ENCODE data around the gene SPRY1.

- TF ChIP-seq CTCF (IDR thresholded peaks at IDR 0.05) = no peak
- TF ChIP-seq MYC (IDR thresholded peaks at IDR 0.05; ENCODE audit: borderline replicate concordance, low read length) = no peak
- no peak for TF ChIP-seq POLR2A (IDR thresholded peaks at IDR 0.05; ENCODE audit: low read length)
- no peak for TF ChIP-seq CEBPB (IDR thresholded peaks at IDR 0.05)
- TF ChIP-seq BHLHE40 (IDR thresholded peaks at IDR 0.05; ENCODE audit: low read depth, low read length) = no peak
- TF ChIP-seq, protein P1, sequence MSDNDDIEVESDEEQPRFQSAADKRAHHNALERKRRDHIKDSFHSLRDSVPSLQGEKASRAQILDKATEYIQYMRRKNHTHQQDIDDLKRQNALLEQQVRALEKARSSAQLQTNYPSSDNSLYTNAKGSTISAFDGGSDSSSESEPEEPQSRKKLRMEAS (IDR thresholded peaks at IDR 0.05) = peak; percentile 33; the same call in 1 of the 2 replicates
- no peak for TF ChIP-seq NFE2L2 (conservative IDR thresholded peaks at IDR 0.05; ENCODE audit: low read length)
- no peak for TF ChIP-seq MAZ (IDR thresholded peaks at IDR 0.05; ENCODE audit: borderline replicate concordance, low read depth, low read length)
- TF ChIP-seq RAD21 (conservative IDR thresholded peaks at IDR 0.05 in 1 of 2, IDR thresholded peaks at IDR 0.05 in 1 of 2) = no peak
- TF ChIP-seq, protein P2, sequence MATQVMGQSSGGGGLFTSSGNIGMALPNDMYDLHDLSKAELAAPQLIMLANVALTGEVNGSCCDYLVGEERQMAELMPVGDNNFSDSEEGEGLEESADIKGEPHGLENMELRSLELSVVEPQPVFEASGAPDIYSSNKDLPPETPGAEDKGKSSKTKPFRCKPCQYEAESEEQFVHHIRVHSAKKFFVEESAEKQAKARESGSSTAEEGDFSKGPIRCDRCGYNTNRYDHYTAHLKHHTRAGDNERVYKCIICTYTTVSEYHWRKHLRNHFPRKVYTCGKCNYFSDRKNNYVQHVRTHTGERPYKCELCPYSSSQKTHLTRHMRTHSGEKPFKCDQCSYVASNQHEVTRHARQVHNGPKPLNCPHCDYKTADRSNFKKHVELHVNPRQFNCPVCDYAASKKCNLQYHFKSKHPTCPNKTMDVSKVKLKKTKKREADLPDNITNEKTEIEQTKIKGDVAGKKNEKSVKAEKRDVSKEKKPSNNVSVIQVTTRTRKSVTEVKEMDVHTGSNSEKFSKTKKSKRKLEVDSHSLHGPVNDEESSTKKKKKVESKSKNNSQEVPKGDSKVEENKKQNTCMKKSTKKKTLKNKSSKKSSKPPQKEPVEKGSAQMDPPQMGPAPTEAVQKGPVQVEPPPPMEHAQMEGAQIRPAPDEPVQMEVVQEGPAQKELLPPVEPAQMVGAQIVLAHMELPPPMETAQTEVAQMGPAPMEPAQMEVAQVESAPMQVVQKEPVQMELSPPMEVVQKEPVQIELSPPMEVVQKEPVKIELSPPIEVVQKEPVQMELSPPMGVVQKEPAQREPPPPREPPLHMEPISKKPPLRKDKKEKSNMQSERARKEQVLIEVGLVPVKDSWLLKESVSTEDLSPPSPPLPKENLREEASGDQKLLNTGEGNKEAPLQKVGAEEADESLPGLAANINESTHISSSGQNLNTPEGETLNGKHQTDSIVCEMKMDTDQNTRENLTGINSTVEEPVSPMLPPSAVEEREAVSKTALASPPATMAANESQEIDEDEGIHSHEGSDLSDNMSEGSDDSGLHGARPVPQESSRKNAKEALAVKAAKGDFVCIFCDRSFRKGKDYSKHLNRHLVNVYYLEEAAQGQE (IDR thresholded peaks at IDR 0.05) = no peak
- no peak for TF ChIP-seq POLR2AphosphoS2 (conservative IDR thresholded peaks at IDR 0.05; ENCODE audit: low read length)
- no peak for TF ChIP-seq USF2 (IDR thresholded peaks at IDR 0.05)
- TF ChIP-seq EHMT2 (IDR thresholded peaks at IDR 0.05; ENCODE audit: low read depth) = no peak
Observed at GRCh38 chr4:123396307-123397143, at the start of gene SPRY1.

Data from A549 (cell line).